AG04450 (cell line): Measurements from ENCODE around the gene GCN1. TPM values are rescaled to one million over a fixed set of nuclear protein-coding genes. Genes with fewer than 3 reads are reported as not detected.
A peak's percentile ranks its signal among the peaks of the same experiment; 100 is the strongest.

Experiments used
- CTCF ChIA-PET: fragments of 300-600, 350-600 bp; formaldehyde crosslinking; extraction: SDS; loops from one replicate; lab custom pipeline; 2022; ENCODE audit warnings: antibody characterized with exemption, inconsistent platforms; lab: Charles Lee
- POLR2A ChIA-PET: fragments of 350-600 bp; formaldehyde crosslinking; extraction: SDS; loops from one replicate; lab custom pipeline; 2021; ENCODE audit warnings: antibody characterized with exemption, inconsistent platforms; lab: Yijun Ruan, JAX
- DNase-seq: peaks from one replicate; pipeline ENCODE4 v3.0.0-alpha.2; 2011; ENCODE audit warnings: low read depth, low spot score
- H3K27ac ChIP-seq: one replicate; pipeline ENCODE4 v1.5.1; 2012; ENCODE audit warnings: low read depth, low read length, control low read depth
- H3K27me3 ChIP-seq: one replicate; pipeline ENCODE4 v1.6.0; 2012; ENCODE audit warnings: low read length; ENCODE audit not compliant: control insufficient read depth, insufficient read depth
- H3K4me3 ChIP-seq: 2 replicates; pipeline ENCODE4 v1.5.1; 2011; ENCODE audit warnings: mild to moderate bottlenecking, low read depth, low read length, control low read depth
- H3K9me3 ChIP-seq: 2 replicates; pipeline ENCODE4 v1.5.1; 2012; ENCODE audit warnings: low read length; ENCODE audit not compliant: control insufficient read depth, insufficient read depth
- CTCF ChIP-seq: IDR thresholded peaks from 2 replicates; pipeline ENCODE4 v1.5.1; 2011; ENCODE audit warnings: low read depth, low read length, control low read depth, inconsistent platforms
- polyA plus RNA-seq: library from polyadenylated mRNA; depleted of rRNA; stranded (reverse); fragments of >200 nt; gene quantifications from 2 replicates; pipeline ENCODE4 v1.2.3, GENCODE V29; 2011

GCN1 gene
- polyA plus RNA-seq, 1 experiment: 44.5 TPM

GRCh38 chr12:120150919-120151525 lies 43.5 kb downstream of the GCN1 start:
- Histone ChIP-seq H3K27me3 (no peaks in the 10 kb centered on the region), H3K4me3 (no peak overlapping the region), H3K27ac (no peak overlapping the region), H3K9me3 (no peaks in the 10 kb centered on the region; the same call in 1 of the 2 replicates)
- DNase-seq: no peak
- ChIA-PET CTCF (interaction anchor here (1.4 kb wide), 1 partner anchor 77 kb away, joined by 4 read pairs; no protein-coding TSS in a partner anchor), POLR2A (no interaction called here)
- TF ChIP-seq CTCF: no peak

GRCh38 chr12:120148011-120148410 lies 46.5 kb downstream of the GCN1 start:
- no peak for DNase-seq
- ChIA-PET CTCF (no interaction called here), POLR2A (interaction anchor here (1.3 kb wide), 1 partner anchor 53 kb away, joined by 4 read pairs; the partner anchor contains the start of gene RPLP0)
- Histone ChIP-seq H3K4me3 (no peak overlapping the region), H3K27ac (no peak overlapping the region), H3K9me3 (no peaks in the 10 kb centered on the region; the same call in 1 of the 2 replicates), H3K27me3 (no peaks in the 10 kb centered on the region)
- no peak for TF ChIP-seq CTCF

- H3K9me3 ChIP-seq: peaks cover 7% of the 10 kb centered on the region; the same call in 1 of the 2 replicates
- no peak for DNase-seq
- no peak overlapping the region for H3K27ac ChIP-seq
- no peak overlapping the region for H3K4me3 ChIP-seq
- ChIA-PET CTCF (no interaction called here), POLR2A (no interaction called here)
- no peak for TF ChIP-seq CTCF
- no peaks in the 10 kb centered on the region for H3K27me3 ChIP-seq
Measured at GRCh38 chr12:120145164-120145563, 49.4 kb downstream of the GCN1 start.

- H3K27me3 ChIP-seq: no peaks in the 10 kb centered on the region
- H3K27ac ChIP-seq: no peak overlapping the region
- no peak for TF ChIP-seq CTCF
- POLR2A ChIA-PET: interaction anchor here (1.4 kb wide), 1 partner anchor 57 kb away, joined by 4 read pairs; the partner anchor contains the start of gene RPLP0
- peaks cover 7% of the 10 kb centered on the region; the same call in 1 of the 2 replicates for H3K9me3 ChIP-seq
- CTCF ChIA-PET: no interaction called here
- no peak overlapping the region for H3K4me3 ChIP-seq
- no peak for DNase-seq
Measured at GRCh38 chr12:120144215-120144614, 50.3 kb downstream of the GCN1 start.

GRCh38 chr12:120142231-120142877 lies 52.2 kb downstream of the GCN1 start:
- ChIA-PET POLR2A (no interaction called here), CTCF (no interaction called here)
- peaks cover 7% of the 10 kb centered on the region; the same call in 1 of the 2 replicates for H3K9me3 ChIP-seq
- no peak for TF ChIP-seq CTCF
- no peaks in the 10 kb centered on the region for H3K27me3 ChIP-seq
- no peak overlapping the region for H3K4me3 ChIP-seq
- peak overlapping the region; percentile 21 for H3K27ac ChIP-seq
- no peak for DNase-seq
